Kidney capillary endothelial cell (primary cell): ENCODE measurements around the gene HBP1.
"Not testable (repeated sequence)": the region's sequence is repeated elsewhere in the genome, so short reads cannot be mapped to it uniquely, and the experiment has no call there.

Experiments
- DNase-seq: peaks from one replicate; pipeline ENCODE4 v3.0.0-alpha.2; 2018; ENCODE audit warnings: low spot score

HBP1 gene

GRCh38 chr7:107186240-107186639, 17.4 kb downstream of the HBP1 start:
- DNase-seq, result no peak

GRCh38 chr7:107187774-107188173, 19.0 kb downstream of the HBP1 start:
- no peak for DNase-seq

- DNase-seq, result no peak
Observed at GRCh38 chr7:107190090-107190489, 21.3 kb downstream of the HBP1 start.

GRCh38 chr7:107194052-107194451, 25.2 kb downstream of the HBP1 start:
- no peak for DNase-seq

GRCh38 chr7:107196834-107197610, 28.2 kb downstream of the HBP1 start:
- no peak for DNase-seq

- peak; percentile 16 for DNase-seq
Observed at GRCh38 chr7:107201795-107202450, 33.1 kb downstream of the HBP1 start.

GRCh38 chr7:107203607-107204006, 34.8 kb downstream of the HBP1 start:
- DNase-seq, result no peak

- DNase-seq, result no peak
Observed at GRCh38 chr7:107206136-107206535, 37.3 kb downstream of the HBP1 start.

GRCh38 chr7:107206706-107207105, 37.9 kb downstream of the HBP1 start:
- no peak for DNase-seq

GRCh38 chr7:107207459-107207858, 38.7 kb downstream of the HBP1 start:
- no peak for DNase-seq

- DNase-seq, result no peak
Observed at GRCh38 chr7:107208024-107208521, 39.3 kb downstream of the HBP1 start.

- DNase-seq, result no peak
Observed at GRCh38 chr7:107208563-107208962, 39.8 kb downstream of the HBP1 start.

GRCh38 chr7:107209565-107209964, 40.8 kb downstream of the HBP1 start:
- no peak for DNase-seq

- DNase-seq, result no peak
Observed at GRCh38 chr7:107210400-107210799, 41.6 kb downstream of the HBP1 start.

GRCh38 chr7:107212725-107213124, 43.9 kb downstream of the HBP1 start:
- DNase-seq, result no peak

- no peak for DNase-seq
Observed at GRCh38 chr7:107213193-107213788, 44.5 kb downstream of the HBP1 start.

GRCh38 chr7:107213945-107214344, 45.1 kb downstream of the HBP1 start:
- DNase-seq, result no peak

- no peak for DNase-seq
Observed at GRCh38 chr7:107219563-107220244, 50.9 kb downstream of the HBP1 start.

GRCh38 chr7:107220356-107220755, 51.6 kb downstream of the HBP1 start:
- DNase-seq, result no peak

- not testable (repeated sequence) for DNase-seq
Observed at GRCh38 chr7:107220806-107221205, 52.0 kb downstream of the HBP1 start.

GRCh38 chr7:107224374-107225223, 55.8 kb downstream of the HBP1 start:
- DNase-seq, result no peak

- no peak for DNase-seq
Observed at GRCh38 chr7:107228291-107228690, 59.5 kb downstream of the HBP1 start.
